Stomach (tissue), 4 donors: ENCODE measurements around the gene FLII.

ENCODE experiments used
- CTCF ChIP-seq, 7 experiments: fragments of 450-650 bp in 4 of 7; fragments of 200-600 bp in 3 of 7; sonication (generic) in 3 of 7; IDR thresholded peaks; one replicate each; pipeline ENCODE4 v1.5.1; 2016 to 2019; ENCODE audit warnings: antibody characterized with exemption in 7 of 7, control low read depth in 2 of 7, mild to moderate bottlenecking in 1 of 7
- EP300 ChIP-seq: sonication (generic); formaldehyde crosslinking; IDR thresholded peaks from one replicate; pipeline ENCODE4 v1.6.1; 2017; ENCODE audit warnings: antibody characterized with exemption
- POLR2A ChIP-seq, 4 donors: fragments of 450-650 bp; IDR thresholded peaks; one replicate each; pipeline ENCODE4 v1.6.1; 2016; ENCODE audit warnings: antibody characterized with exemption in 4 of 4, control low read depth in 2 of 4, mild to moderate bottlenecking in 1 of 4, moderate library complexity in 1 of 4
- POLR2AphosphoS5 ChIP-seq, 3 donors: sonication (generic); formaldehyde crosslinking; IDR thresholded peaks; one replicate each; pipeline ENCODE4 v1.6.1; 2016; ENCODE audit warnings: antibody characterized with exemption in 3 of 3

GRCh38 chr17:18262111-18262510, 3.6 kb upstream of the FLII start:
- TF ChIP-seq CTCF (IDR thresholded peaks at IDR 0.05) (no peak), POLR2AphosphoS5 (IDR thresholded peaks at IDR 0.05) (no peak), POLR2A (IDR thresholded peaks at IDR 0.05) (no peak), EP300 (no peak)
